ENCODE measurements around the gene RHOT2. TPM values are rescaled to one million over a fixed set of nuclear protein-coding genes. Genes with fewer than 3 reads are reported as not detected.

RHOT2 gene
- total RNA-seq, 1 donor from 2014 or later: 163 TPM

GRCh38 chr16:673399-673991 is 5.6 kb downstream of the RHOT2 start:
- H3K9me3 Mint-ChIP-seq: no peaks in the 10 kb centered on the region

GRCh38 chr16:674214-674881 is 6.4 kb downstream of the RHOT2 start:
- no peaks in the 10 kb centered on the region for H3K36me3 Mint-ChIP-seq
- no peaks in the 10 kb centered on the region for H3K9me3 Mint-ChIP-seq
- no peak overlapping the region for H3K27ac Mint-ChIP-seq
- H3K4me3 Mint-ChIP-seq: peak overlapping the region; percentile 69
- TF ChIP-seq CTCF (conservative IDR thresholded peaks at IDR 0.05): no peak
- peaks cover 5% of the 10 kb centered on the region for H3K27me3 Mint-ChIP-seq
- no peaks in the 10 kb centered on the region for H3K4me1 Mint-ChIP-seq (ENCODE audit: unreplicated experiment)
- no peak for DNase-seq (ENCODE audit: extremely low spot score, unreplicated experiment)

More at GRCh38 chr16:673399-673991, 5.6 kb downstream of the RHOT2 start:
- Mint-ChIP-seq H3K36me3 (no peaks in the 10 kb centered on the region), H3K4me1 (ENCODE audit: unreplicated experiment) (no peaks in the 10 kb centered on the region), H3K4me3 (no peak overlapping the region), H3K27ac (no peak overlapping the region), H3K27me3 (peaks cover 5% of the 10 kb centered on the region)
- TF ChIP-seq CTCF (conservative IDR thresholded peaks at IDR 0.05): no peak
- no peak for DNase-seq (ENCODE audit: extremely low spot score, unreplicated experiment)

GRCh38 chr16:674968-675883 is 7.3 kb downstream of the RHOT2 start, which contains the start of gene RHBDL1:
Gene RHBDL1 (plus strand): TSS chr16:675671. CDS start chr16:675791, 120 bp downstream.
- Mint-ChIP-seq H3K36me3 (no peaks in the 10 kb centered on the region), H3K4me3 (peak within 1 kb of the TSS; percentile 69), H3K27me3 (peaks cover 5% of the 10 kb centered on the region), H3K9me3 (no peaks in the 10 kb centered on the region), H3K27ac (peak within 1 kb of the TSS; percentile 29), H3K4me1 (ENCODE audit: unreplicated experiment) (no peaks in the 10 kb centered on the region)
- DNase-seq (ENCODE audit: extremely low spot score, unreplicated experiment): no peak
- TF ChIP-seq CTCF (conservative IDR thresholded peaks at IDR 0.05): no peak

- no peaks in the 10 kb centered on the region for H3K36me3 Mint-ChIP-seq
- H3K9me3 Mint-ChIP-seq: no peaks in the 10 kb centered on the region
- peaks cover 5% of the 10 kb centered on the region for H3K27me3 Mint-ChIP-seq
- DNase-seq (ENCODE audit: extremely low spot score, unreplicated experiment): no peak
- no peaks in the 10 kb centered on the region for H3K4me1 Mint-ChIP-seq (ENCODE audit: unreplicated experiment)
- no peak for TF ChIP-seq CTCF (conservative IDR thresholded peaks at IDR 0.05)
- H3K27ac Mint-ChIP-seq: no peak overlapping the region
- H3K4me3 Mint-ChIP-seq: no peak overlapping the region
Observed at GRCh38 chr16:675884-676564, 8.1 kb downstream of the RHOT2 start.

GRCh38 chr16:676565-676902 is 8.6 kb downstream of the RHOT2 start:
- H3K27me3 Mint-ChIP-seq: peaks cover 5% of the 10 kb centered on the region
- H3K4me1 Mint-ChIP-seq (ENCODE audit: unreplicated experiment): no peaks in the 10 kb centered on the region
- H3K27ac Mint-ChIP-seq: no peak overlapping the region
- no peaks in the 10 kb centered on the region for H3K9me3 Mint-ChIP-seq
- no peaks in the 10 kb centered on the region for H3K36me3 Mint-ChIP-seq
- no peak overlapping the region for H3K4me3 Mint-ChIP-seq
- DNase-seq (ENCODE audit: extremely low spot score, unreplicated experiment): no peak
- TF ChIP-seq CTCF (conservative IDR thresholded peaks at IDR 0.05): no peak
